Retinal pigment epithelial cell (primary cell): ENCODE results near the gene TTYH3.
"Not testable (repeated sequence)": the region's sequence is repeated elsewhere in the genome, so short reads cannot be mapped to it uniquely, and the experiment has no call there.

ENCODE experiments used
- DNase-seq: peaks from one replicate; pipeline ENCODE4 v3.0.0-alpha.2; 2010; ENCODE audit warnings: low read depth
- H3K4me3 ChIP-seq: 2 replicates; pipeline ENCODE4 v1.5.1; 2011; ENCODE audit warnings: mild to moderate bottlenecking, low read length, control low read depth, moderate library complexity
- TF ChIP-seq, protein P1 (sequence below): conservative IDR thresholded peaks from 2 replicates; pipeline ENCODE4 v1.5.1; 2011; ENCODE audit warnings: low read depth, low read length, control low read depth, inconsistent platforms

Gene TTYH3

DNA sequence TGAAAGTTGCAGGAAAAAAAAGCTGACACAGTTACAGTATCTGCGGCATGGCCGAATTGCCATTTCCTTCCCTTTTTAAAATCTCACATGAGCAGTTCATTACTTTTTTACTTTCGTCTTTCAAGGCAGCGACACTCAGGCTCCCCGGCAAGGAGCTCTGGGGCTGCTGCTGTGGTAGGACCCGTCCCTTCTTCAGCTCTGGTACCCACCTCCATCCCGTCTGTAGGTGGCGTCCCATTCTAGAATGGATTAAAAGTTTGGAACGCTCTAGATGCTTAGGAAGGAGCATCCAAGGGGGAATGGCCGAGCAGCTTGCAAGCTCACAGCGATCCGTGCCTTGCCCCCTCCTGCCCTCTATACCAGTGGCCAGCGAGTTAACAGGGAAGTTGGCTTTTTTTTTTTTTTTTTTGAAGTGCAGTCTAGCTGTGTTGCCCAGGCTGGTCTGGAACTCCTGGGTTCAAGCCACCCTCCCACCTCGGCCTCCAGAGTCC is 22.8 kb upstream of the TTYH3 start:
- no peak for DNase-seq
- H3K4me3 ChIP-seq: no peak overlapping the region
- TF ChIP-seq, protein P1, sequence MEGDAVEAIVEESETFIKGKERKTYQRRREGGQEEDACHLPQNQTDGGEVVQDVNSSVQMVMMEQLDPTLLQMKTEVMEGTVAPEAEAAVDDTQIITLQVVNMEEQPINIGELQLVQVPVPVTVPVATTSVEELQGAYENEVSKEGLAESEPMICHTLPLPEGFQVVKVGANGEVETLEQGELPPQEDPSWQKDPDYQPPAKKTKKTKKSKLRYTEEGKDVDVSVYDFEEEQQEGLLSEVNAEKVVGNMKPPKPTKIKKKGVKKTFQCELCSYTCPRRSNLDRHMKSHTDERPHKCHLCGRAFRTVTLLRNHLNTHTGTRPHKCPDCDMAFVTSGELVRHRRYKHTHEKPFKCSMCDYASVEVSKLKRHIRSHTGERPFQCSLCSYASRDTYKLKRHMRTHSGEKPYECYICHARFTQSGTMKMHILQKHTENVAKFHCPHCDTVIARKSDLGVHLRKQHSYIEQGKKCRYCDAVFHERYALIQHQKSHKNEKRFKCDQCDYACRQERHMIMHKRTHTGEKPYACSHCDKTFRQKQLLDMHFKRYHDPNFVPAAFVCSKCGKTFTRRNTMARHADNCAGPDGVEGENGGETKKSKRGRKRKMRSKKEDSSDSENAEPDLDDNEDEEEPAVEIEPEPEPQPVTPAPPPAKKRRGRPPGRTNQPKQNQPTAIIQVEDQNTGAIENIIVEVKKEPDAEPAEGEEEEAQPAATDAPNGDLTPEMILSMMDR: peak; percentile 63

DNA sequence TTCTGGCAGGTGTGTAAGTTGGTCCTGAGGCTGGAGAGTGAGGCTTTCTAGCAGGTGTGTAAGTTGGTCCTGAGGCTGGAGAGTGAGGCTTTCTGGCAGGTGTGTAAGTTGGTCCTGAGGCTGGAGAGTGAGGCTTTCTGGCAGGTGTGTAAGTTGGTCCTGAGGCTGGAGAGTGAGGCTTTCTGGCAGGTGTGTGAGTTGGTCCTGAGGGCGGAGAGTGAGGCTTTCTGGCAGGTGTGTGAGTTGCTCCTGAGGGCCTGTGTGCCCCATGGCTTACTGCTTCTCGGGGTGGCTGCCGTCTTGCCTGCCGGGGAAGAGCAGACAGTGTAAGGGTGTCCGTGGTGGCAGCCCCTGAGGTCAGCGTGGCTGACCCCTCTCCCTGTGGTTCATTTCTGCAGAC is 22.1 kb upstream of the TTYH3 start:
- H3K4me3 ChIP-seq, DNase-seq: not testable (repeated sequence)

DNA sequence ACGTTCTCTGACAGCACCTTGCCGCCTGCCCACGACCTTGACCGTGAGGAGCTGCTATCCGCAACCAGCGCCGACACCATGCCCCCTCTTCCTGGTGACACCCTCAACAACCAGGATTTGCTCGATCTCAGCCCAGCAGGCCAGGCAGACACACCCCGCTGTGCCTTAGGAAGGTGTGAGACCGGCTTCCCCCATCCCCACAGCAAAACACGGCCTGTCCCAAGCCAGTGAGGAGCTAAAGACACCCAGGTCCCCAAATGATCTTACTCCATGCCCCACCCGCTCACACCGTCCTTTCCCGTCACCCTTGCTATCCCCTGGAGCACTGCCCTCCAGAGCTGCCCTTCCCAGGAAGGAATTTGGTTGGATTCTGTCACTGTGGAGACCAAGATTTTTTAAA is 21.3 kb upstream of the TTYH3 start:
- H3K4me3 ChIP-seq: no peak overlapping the region
- DNase-seq: no peak
- TF ChIP-seq, protein P1: no peak

DNA sequence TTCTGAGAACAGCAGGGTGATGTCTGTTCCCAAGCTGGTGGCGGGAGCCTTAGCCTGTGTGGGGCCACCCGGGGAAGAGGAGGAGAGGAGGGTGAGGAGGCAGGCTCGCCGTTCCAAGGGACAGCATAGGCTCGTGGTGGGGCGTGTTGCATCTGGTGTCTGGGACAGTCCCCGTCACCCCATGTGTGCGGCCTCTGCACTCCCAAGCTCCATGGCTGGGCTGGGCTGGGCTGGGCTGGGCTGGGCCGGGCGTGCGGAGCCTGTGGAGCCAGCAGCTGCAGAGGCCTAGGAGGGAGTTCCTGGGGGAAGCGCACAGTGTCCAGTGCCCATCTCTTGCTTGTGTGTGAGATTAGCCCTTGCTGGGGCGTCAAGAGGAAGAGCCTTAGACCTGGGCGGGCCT is 20.9 kb upstream of the TTYH3 start:
- TF ChIP-seq, protein P1: no peak
- H3K4me3 ChIP-seq: no peak overlapping the region
- DNase-seq: no peak

DNA sequence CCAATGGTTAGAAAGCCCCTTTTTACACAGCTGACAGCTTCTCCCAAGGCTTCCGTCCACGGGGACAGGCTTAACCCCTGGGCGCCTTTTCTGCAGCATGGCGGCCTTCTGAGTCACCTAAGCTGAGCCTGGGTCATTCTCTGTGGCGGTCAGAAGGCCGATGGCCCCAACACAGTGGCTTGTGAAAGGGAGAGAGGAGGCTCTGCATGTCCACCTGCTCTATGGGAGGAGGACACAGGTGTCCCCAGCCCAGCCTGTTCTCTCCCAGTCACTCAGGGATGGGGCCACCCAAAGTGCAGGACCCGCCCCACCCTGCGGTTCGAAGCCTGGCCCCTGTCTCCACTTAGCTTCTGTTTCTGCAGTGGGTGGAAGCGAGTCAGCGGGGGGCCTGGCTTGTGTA is 20.4 kb upstream of the TTYH3 start:
- TF ChIP-seq, protein P1: no peak
- H3K4me3 ChIP-seq: no peak overlapping the region
- no peak for DNase-seq

DNA sequence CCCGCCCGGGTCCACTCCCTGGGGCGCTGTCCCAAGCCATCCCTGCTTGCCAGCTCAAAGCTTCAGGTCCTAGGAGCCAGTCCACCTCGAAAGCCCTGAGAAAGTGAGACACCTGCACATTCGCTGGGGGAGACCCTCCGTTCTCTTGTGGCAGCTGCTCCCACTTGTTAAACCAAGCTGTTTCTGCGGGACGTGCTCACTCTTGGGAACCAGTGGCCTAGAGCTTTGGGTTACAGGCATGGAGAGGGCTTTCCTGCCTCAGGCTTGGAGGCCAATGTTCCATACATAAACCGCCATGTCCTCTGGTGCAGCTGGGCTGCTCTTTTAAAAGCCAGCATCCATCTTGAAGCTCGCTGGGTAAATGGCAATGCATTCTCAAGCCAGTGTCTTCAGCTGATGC is 19.9 kb upstream of the TTYH3 start:
- H3K4me3 ChIP-seq: no peak overlapping the region
- TF ChIP-seq, protein P1: no peak
- DNase-seq: no peak

DNA sequence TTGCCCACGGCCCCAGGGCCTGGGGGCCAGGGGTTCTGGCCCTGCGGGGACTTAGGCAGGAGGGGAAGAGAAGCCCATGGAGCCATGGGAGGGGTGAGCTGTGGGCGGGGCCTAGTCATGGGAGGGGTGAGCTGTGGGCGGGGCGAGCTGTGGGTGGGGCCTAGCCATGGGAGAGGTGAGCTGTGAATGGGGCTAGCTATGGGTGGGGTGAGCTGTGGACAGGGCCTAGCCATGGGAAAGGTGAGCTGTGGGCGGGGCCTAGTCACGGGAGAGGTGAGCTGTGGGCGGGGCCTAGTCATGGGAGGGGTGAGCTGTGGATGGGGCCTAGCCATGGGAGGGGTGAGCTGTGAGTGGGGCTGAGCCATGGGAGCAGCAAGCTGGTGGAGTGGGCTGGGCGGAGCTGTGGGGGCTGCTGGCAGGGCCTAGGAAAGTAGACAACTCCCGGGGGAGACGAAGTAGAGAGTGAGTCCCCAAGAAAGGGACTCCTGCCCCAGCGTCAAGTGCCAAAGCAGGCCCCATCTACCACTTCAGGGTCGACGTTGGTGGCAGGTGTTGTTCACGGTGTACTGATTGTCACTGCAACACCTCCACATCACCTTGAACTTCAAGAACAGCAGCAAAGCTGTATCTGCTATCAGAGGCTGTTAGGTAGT is 19.2 kb upstream of the TTYH3 start:
- no peak overlapping the region for H3K4me3 ChIP-seq
- no peak for DNase-seq
- TF ChIP-seq, protein P1: no peak
